Tibial artery (tissue), 4 donors: ENCODE results near the gene ATRN.

Experiments
- DNase-seq, 2 donors: peaks; one replicate each; pipeline ENCODE4 v3.0.0-alpha.2; 2019
- H3K27ac ChIP-seq, 2 donors: fragments of 200-600 bp; sonication (generic) in 1 of 2; 1 replicate in 1 of 2; 2 replicates in 1 of 2; pipeline ENCODE4 v1.5.1; 2018 to 2019; ENCODE audit warnings: mild to moderate bottlenecking in 1 of 2
- H3K27me3 ChIP-seq, 2 donors: fragments of 200-600 bp; sonication (generic) in 1 of 2; one replicate each; pipeline versions ENCODE4 v1.5.1 to v1.6.0; 2016 to 2019
- H3K36me3 ChIP-seq, 3 donors: fragments of 200-600 bp; sonication (generic) in 2 of 3; one replicate each; pipeline ENCODE4 v1.5.1; 2016 to 2019; ENCODE audit warnings: mild to moderate bottlenecking in 2 of 3
- H3K4me1 ChIP-seq, 4 donors: fragments of 200-600 bp; sonication (generic) in 2 of 4; 1 replicate in 3 of 4; 2 replicates in 1 of 4; pipeline ENCODE4 v1.5.1; 2016 to 2019
- H3K4me3 ChIP-seq, 2 donors: fragments of 200-600 bp; sonication (generic) in 1 of 2; 1 replicate in 1 of 2; 2 replicates in 1 of 2; pipeline ENCODE4 v1.5.1; 2018 to 2019; ENCODE audit warnings: mild to moderate bottlenecking in 2 of 2
- H3K9me3 ChIP-seq, 3 donors: fragments of 200-600 bp; sonication (generic) in 1 of 3; one replicate each; pipeline ENCODE4 v1.5.1; 2016 to 2019
- CTCF ChIP-seq, 2 experiments: fragments of 200-600 bp in 1 of 2; fragments of 450-650 bp in 1 of 2; IDR thresholded peaks; one replicate each; pipeline ENCODE4 v1.5.1; 2017 to 2019; ENCODE audit warnings: antibody characterized with exemption in 2 of 2, mild to moderate bottlenecking in 1 of 2, moderate library complexity in 1 of 2
- intact Hi-C: fragments of 100-400 bp; cut with DNase I; formaldehyde crosslinking; loops from one replicate; pipeline ENCODE4 v1.15.0; 2023; ENCODE audit warnings: low total_unique reads

ATRN gene

GRCh38 chr20:3477861-3478544 is 7.2 kb downstream of the ATRN start:
- Histone ChIP-seq H3K4me1 (peaks cover 0 to 30% (median 15%) of the 10 kb centered on the region in 4 donors), H3K9me3 (no peaks in the 10 kb centered on the region), H3K27ac (no peak overlapping the region), H3K4me3 (no peak overlapping the region), H3K36me3 (peaks cover 0 to 5% (median 0%) of the 10 kb centered on the region in 3 donors), H3K27me3 (no peaks in the 10 kb centered on the region)
- no peak for DNase-seq
- intact Hi-C loops = no loop called here
- no peak for TF ChIP-seq CTCF (IDR thresholded peaks at IDR 0.05)

DNA sequence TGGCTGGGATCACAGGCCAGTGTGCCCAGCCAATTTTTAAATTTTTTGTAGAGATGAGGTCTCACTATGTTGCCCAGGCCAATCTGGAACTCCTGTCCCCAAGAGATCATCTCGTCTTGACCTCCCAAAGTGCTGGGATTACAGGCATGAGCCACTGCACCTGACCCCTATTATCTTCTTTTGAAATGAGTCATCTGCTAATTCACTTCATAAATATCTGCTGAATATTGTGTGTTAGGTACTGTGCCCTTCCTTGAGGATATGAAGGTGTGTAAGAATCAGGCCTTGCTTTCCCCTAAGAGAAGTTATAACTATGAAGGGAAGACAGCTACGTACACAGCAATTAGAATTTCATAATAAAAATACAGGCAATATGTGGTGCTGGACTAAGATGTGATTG is 8.2 kb downstream of the ATRN start:
- DNase-seq = no peak
- intact Hi-C loops = no loop called here
- Histone ChIP-seq H3K4me3 (no peak overlapping the region), H3K27ac (no peak overlapping the region), H3K27me3 (no peaks in the 10 kb centered on the region), H3K9me3 (no peaks in the 10 kb centered on the region), H3K4me1 (peaks cover 0 to 30% (median 13%) of the 10 kb centered on the region in 4 donors), H3K36me3 (peaks cover 0 to 5% (median 0%) of the 10 kb centered on the region in 3 donors)
- no peak for TF ChIP-seq CTCF (IDR thresholded peaks at IDR 0.05)

- no peak for DNase-seq
- no peak overlapping the region for H3K27ac ChIP-seq
- H3K27me3 ChIP-seq = no peaks in the 10 kb centered on the region
- H3K36me3 ChIP-seq = peaks cover 0 to 5% (median 0%) of the 10 kb centered on the region in 3 donors
- intact Hi-C loops = no loop called here
- no peak overlapping the region for H3K4me3 ChIP-seq
- H3K4me1 ChIP-seq = peaks cover 0 to 34% (median 13%) of the 10 kb centered on the region in 4 donors
- no peaks in the 10 kb centered on the region for H3K9me3 ChIP-seq
- TF ChIP-seq CTCF (IDR thresholded peaks at IDR 0.05) = no peak
Observed at GRCh38 chr20:3479759-3480615, 9.2 kb downstream of the ATRN start.

DNA sequence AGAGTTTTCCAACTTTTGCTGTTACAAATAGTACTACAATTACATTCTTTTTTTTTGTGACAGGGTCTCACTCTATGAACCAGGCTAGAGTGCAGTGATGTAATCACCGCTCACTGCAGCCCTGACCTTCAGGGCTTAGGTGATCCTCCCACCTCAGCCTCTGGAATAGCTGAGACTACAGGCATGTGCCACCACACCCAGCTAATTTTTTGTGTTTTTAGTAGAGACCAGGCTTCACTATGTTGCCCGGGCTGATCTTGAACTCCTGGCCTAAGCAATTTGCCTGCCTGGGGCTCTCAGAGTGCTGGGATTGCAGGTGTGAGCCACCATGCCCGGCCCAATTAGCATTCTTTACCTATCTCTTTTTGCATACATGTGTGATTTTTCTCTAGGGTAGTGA is 12.5 kb downstream of the ATRN start:
- Histone ChIP-seq H3K27me3 (no peaks in the 10 kb centered on the region), H3K27ac (no peak overlapping the region), H3K4me3 (no peak overlapping the region), H3K36me3 (peaks cover 0 to 5% (median 0%) of the 10 kb centered on the region in 3 donors), H3K9me3 (no peaks in the 10 kb centered on the region), H3K4me1 (peaks cover 0 to 27% (median 13%) of the 10 kb centered on the region in 4 donors)
- DNase-seq = no peak
- TF ChIP-seq CTCF (IDR thresholded peaks at IDR 0.05) = no peak
- intact Hi-C loops = no loop called here

DNA sequence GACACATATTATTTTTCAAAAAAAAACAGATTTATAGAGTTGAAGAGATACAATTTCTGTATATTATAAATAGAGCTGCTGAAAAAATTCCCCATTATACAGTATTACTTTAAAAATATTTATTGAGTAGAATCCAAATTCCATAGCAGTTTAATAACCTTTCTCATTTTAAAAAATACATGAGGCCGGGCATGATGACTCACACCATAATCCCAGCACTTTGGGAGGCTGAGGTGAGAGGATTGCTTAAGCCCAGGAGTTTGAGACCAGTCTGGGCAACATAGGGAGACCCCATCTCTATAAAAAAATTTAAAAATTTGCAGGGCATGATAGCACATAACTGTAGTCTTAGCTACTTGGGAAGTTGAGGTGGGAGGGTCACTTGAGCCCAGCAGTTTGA is 13.0 kb downstream of the ATRN start:
- H3K4me1 ChIP-seq = peaks cover 0 to 27% (median 13%) of the 10 kb centered on the region in 4 donors
- peaks cover 0 to 5% (median 0%) of the 10 kb centered on the region in 3 donors for H3K36me3 ChIP-seq
- no peak overlapping the region for H3K4me3 ChIP-seq
- no peaks in the 10 kb centered on the region for H3K9me3 ChIP-seq
- DNase-seq = no peak
- H3K27me3 ChIP-seq = no peaks in the 10 kb centered on the region
- intact Hi-C loops = no loop called here
- H3K27ac ChIP-seq = peak overlapping the region in 1 of 2 donors; percentile 34
- no peak for TF ChIP-seq CTCF (IDR thresholded peaks at IDR 0.05)
